ENCODE data around the gene BCAP31. TPM values are rescaled to one million over a fixed set of nuclear protein-coding genes. Genes with fewer than 3 reads are reported as not detected.

The BCAP31 gene
- total RNA-seq, 2 donors from 2014 or later: 217 to 295 TPM

GRCh38 chrX:153770601-153771414 is 46.6 kb upstream of the BCAP31 start:
- no peaks in the 10 kb centered on the region for H3K36me3 ChIP-seq
- no peaks in the 10 kb centered on the region for H3K4me1 ChIP-seq
- H3K27me3 ChIP-seq: peaks cover 3% of the 10 kb centered on the region
- no peak overlapping the region for H3K4me3 ChIP-seq
- no peak for TF ChIP-seq CTCF (IDR thresholded peaks at IDR 0.05)
- no peak overlapping the region for H3K27ac ChIP-seq
- no peak overlapping the region for H3K9ac ChIP-seq (ENCODE audit: low read depth in 2 of 2, low read length in 2 of 2)
- no peaks in the 10 kb centered on the region for H3K9me3 ChIP-seq
- DNase-seq: no peak
- intact Hi-C loops (cut with DNase I): no loop called here

GRCh38 chrX:153769865-153770600 is 45.8 kb upstream of the BCAP31 start:
- no peak overlapping the region for H3K9ac ChIP-seq (ENCODE audit: low read depth in 2 of 2, low read length in 2 of 2)
- no peaks in the 10 kb centered on the region for H3K4me1 ChIP-seq
- no peaks in the 10 kb centered on the region for H3K36me3 ChIP-seq
- DNase-seq: no peak
- H3K4me3 ChIP-seq: no peak overlapping the region
- no peak overlapping the region for H3K27ac ChIP-seq
- intact Hi-C loops (cut with DNase I): no loop called here
- TF ChIP-seq CTCF (IDR thresholded peaks at IDR 0.05): no peak
- no peaks in the 10 kb centered on the region for H3K9me3 ChIP-seq
- H3K27me3 ChIP-seq: peaks cover 3% of the 10 kb centered on the region

GRCh38 chrX:153769158-153769864 is 45.1 kb upstream of the BCAP31 start:
- Histone ChIP-seq H3K9ac (ENCODE audit: low read depth in 2 of 2, low read length in 2 of 2) (no peak overlapping the region), H3K36me3 (no peaks in the 10 kb centered on the region), H3K4me1 (no peaks in the 10 kb centered on the region), H3K4me3 (no peak overlapping the region), H3K27ac (no peak overlapping the region), H3K27me3 (peaks cover 3% of the 10 kb centered on the region), H3K9me3 (no peaks in the 10 kb centered on the region)
- no peak for TF ChIP-seq CTCF (IDR thresholded peaks at IDR 0.05)
- DNase-seq: no peak
- intact Hi-C loops (cut with DNase I): no loop called here

- intact Hi-C loops (cut with DNase I): no loop called here
- no peak for DNase-seq
- H3K4me1 ChIP-seq: no peaks in the 10 kb centered on the region
- H3K9me3 ChIP-seq: no peaks in the 10 kb centered on the region
- no peak overlapping the region for H3K4me3 ChIP-seq
- TF ChIP-seq CTCF (IDR thresholded peaks at IDR 0.05): no peak
- H3K36me3 ChIP-seq: no peaks in the 10 kb centered on the region
- H3K27ac ChIP-seq: no peak overlapping the region
- peaks cover 3% of the 10 kb centered on the region for H3K27me3 ChIP-seq
- H3K9ac ChIP-seq (ENCODE audit: low read depth in 2 of 2, low read length in 2 of 2): no peak overlapping the region
These were observed 44.3 kb upstream of the BCAP31 start for GRCh38 chrX:153768311-153769157.

GRCh38 chrX:153767674-153768055 is 43.5 kb upstream of the BCAP31 start:
- intact Hi-C loops (cut with DNase I): no loop called here

More at GRCh38 chrX:153767674-153768055, 43.5 kb upstream of the BCAP31 start:
- no peaks in the 10 kb centered on the region for H3K9me3 ChIP-seq
- no peak overlapping the region for H3K4me3 ChIP-seq
- TF ChIP-seq CTCF (IDR thresholded peaks at IDR 0.05): no peak
- DNase-seq: no peak
- H3K27me3 ChIP-seq: peaks cover 3% of the 10 kb centered on the region
- H3K9ac ChIP-seq (ENCODE audit: low read depth in 2 of 2, low read length in 2 of 2): no peak overlapping the region
- H3K36me3 ChIP-seq: no peaks in the 10 kb centered on the region
- H3K27ac ChIP-seq: no peak overlapping the region
- H3K4me1 ChIP-seq: no peaks in the 10 kb centered on the region

Data from colonic mucosa (tissue), 4 donors.